Stimulated activated CD4-positive, alpha-beta T cell treated with anti-CD3 and anti-CD28 coated beads, Interleukin-2, amount 100 ng/mL, for 48 hours (primary cell): ENCODE results near the gene PDZD4.

Source experiments
- DNase-seq, 2 donors: peaks; one replicate each; pipeline ENCODE4 v3.0.0-alpha.2; 2020

Gene PDZD4

GRCh38 chrX:153769865-153770600, 60.3 kb downstream of the PDZD4 start:
- no peak for DNase-seq

DNA sequence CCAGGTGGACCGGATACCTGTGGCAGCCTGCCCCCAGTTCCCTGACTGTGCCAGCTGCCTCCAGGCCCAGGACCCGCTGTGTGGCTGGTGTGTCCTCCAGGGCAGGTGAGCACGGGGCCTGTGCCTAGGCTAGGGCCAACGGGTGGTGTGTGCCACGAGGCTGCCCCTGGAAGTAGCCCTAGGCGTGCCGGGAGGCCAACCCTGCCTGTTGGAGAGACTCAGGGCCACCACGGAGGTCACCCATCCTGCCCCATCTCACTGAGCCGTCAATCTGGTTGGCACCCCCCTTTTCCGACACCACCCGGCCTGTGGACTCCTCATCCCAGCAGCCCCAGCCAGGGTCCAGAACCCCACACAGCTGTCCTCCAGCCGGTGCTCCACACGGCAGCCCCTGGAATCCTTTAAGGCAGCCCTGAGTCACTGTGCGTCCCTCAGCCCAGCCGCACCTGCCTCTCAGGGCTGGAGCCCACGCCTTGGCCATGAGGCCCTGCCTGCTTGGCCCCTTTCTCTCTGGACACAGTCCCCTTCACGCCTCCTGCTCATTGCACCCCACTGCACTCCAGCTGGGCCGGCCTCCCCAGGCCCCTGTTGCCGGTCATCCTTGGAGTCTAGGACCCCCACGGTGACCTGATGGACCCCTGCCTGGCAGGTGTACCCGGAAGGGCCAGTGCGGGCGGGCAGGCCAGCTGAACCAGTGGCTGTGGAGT, 61.0 kb downstream of the PDZD4 start:
- DNase-seq: no peak

DNA sequence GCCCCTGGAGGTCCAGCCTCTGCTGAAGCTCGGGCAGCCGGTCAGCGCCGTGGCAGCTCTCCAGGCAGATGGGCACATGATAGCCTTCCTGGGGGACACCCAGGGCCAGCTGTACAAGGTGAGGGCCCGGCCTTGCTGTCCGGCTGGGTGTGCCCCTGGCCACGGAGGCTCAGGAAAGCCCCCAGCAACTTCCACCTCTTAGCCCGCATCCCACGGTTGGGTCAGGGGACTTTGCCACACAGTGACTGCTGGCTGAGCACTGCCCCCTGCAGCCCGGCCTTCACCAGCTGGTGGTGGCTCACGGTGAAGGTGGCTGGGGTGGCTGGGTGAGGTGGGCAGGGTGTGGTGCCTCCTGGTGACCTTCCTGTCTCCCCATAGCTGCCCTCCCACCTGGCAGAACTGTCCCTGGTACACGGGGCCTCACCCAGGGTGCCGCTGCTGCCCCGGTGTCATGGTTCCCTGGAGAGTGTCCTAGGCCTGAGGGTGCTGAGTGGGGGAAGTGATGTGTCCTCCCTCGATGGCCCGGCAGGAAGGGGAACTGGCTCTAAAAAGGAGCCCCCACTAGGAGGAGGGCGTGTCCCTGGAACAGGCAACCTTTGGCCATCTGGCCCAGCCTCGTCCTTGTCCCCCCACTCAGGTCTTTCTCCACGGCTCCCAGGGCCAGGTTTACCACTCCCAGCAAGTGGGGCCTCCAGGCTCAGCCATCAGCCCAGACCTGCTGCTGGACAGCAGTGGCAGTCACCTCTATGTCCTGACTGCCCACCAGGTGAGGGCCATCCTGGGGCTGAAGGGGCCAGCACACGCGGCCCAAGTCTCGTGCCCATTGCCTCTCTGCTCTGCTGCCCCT, 61.8 kb downstream of the PDZD4 start:
- no peak for DNase-seq

DNA sequence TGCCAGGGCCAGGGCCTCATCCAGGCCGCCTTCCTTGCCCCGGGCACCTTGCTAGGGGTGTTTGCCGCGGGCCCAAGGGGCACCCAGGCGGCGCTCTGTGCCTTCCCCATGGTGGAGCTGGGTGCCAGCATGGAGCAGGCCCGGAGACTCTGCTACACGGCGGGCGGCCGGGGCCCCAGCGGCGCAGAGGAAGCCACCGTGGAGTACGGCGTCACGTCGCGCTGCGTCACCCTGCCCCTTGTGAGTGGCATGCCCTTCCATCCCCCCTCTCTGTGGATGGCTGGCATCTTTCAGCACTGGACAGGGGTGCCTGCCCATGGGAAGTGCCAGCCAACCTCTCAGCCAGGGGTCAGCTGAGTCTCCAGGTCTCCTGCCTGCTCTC, 62.7 kb downstream of the PDZD4 start:
- no peak for DNase-seq

DNA sequence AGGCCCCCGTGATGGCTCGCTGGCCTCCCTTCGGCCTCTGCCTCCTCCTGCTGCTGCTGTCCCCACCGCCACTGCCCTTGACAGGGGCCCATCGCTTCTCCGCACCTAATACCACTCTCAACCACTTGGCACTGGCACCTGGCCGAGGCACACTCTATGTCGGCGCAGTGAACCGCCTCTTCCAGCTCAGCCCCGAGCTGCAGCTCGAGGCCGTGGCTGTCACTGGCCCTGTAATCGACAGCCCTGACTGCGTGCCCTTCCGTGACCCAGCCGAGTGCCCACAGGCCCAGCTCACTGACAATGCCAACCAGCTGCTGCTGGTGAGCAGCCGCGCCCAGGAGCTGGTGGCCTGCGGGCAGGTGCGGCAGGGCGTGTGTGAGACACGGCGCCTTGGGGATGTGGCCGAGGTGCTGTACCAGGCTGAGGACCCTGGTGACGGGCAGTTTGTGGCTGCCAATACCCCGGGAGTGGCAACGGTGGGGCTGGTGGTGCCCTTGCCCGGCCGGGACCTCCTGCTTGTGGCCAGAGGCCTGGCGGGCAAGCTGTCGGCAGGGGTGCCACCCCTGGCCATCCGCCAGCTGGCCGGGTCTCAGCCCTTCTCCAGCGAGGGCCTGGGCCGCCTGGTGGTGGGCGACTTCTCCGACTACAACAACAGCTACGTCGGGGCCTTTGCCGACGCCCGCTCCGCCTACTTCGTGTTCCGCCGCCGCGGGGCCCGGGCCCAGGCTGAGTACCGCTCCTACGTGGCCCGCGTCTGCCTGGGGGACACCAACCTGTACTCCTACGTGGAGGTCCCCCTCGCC, 63.3 kb downstream of the PDZD4 start:
- DNase-seq: no peak

- no peak for DNase-seq
Observed at GRCh38 chrX:153766098-153766817, 64.1 kb downstream of the PDZD4 start.

GRCh38 chrX:153765138-153766079, 64.9 kb downstream of the PDZD4 start:
- no peak for DNase-seq

DNA sequence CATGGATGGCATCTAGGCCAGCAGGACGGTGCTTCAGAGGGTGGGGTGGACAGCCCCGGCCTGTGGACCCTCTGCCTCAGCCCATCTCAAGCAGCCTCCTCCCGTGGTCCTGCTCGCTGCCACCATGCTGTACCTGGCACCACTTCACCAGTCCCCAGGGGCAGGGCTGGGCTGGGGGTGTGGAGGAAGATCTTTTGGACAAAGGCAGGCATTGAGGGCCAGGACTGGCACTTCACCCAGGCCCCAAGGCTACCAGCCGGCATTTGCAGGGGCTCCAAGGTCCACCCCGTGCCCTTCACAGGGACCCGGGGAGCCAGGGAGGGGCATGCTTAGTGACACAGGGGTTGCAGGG, 65.6 kb downstream of the PDZD4 start:
- DNase-seq: no peak

GRCh38 chrX:153763989-153764755, 66.2 kb downstream of the PDZD4 start, which contains the start of gene PLXNB3:
Gene PLXNB3, plus strand, starts transcription at chrX:153764249. Its CDS starts 1,287 bp downstream, at chrX:153765536.
- DNase-seq: peak; percentile 65 to 83

DNA sequence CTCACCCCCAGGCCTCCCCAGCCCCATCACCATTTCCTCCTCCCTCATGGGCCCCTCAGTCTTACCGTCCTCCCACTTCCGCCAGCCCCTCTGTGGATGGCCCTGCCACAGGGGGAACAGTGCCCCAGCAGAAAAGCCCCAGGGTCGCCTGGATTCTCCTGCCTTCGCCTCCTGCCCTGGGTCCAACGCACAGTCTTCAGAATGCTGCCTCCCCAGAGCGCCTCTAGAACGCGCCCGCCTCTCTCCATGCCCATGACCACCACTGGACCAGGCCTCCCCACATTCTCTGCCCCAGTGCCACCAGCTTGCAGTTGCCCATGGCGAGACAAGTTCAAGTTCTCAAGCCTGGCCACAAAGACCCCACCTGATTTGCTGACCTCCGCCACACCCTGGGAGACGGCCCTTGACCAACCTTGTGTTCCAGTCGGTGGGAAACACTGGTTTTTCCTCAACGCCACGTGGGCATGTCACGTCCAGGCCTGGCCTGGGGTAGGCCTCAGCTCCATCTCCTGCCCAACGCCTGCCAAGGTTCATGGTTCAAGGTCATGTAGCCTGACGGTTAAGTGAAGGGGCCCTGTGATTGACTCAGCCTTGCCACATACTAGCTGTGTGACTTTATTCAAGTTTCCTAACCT, 66.9 kb downstream of the PDZD4 start:
- no peak for DNase-seq

DNA sequence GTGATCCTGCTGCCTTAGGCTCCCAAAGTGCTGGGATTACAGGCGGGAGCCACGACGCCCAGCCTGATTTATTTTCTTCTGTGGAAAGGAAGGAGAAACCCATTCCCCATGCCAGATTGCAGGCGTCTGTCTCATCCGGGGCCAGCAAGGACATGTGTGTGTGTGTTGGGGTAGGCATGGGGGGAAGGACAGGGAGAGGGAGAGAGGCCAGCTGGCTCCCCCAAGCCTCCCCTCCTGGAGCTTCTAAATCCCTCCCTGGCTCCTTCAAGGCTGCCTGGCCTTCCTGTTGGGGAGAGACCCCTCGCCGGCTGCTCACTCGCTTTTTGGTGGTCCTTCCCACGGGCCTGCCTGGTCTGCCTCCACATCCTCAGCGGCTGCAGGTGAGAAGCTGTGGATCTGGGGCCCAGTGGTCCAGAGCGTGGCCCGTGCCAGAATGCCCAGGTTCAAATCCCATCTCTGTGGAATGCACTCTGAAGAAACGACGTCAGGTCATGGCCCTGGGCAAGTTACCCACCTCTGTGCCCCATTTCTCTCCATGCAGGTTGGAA, 67.6 kb downstream of the PDZD4 start:
- DNase-seq: no peak

- DNase-seq: no peak
Observed at GRCh38 chrX:153761863-153762262, 68.5 kb downstream of the PDZD4 start.

- no peak for DNase-seq
Observed at GRCh38 chrX:153755136-153755535, 75.2 kb downstream of the PDZD4 start.
